ENCODE data around the gene FSTL4. TPM values are rescaled to one million over a fixed set of nuclear protein-coding genes. Genes with fewer than 3 reads are reported as not detected.

FSTL4 gene
- total RNA-seq, 1 donor from 2014 or later = not detected

DNA sequence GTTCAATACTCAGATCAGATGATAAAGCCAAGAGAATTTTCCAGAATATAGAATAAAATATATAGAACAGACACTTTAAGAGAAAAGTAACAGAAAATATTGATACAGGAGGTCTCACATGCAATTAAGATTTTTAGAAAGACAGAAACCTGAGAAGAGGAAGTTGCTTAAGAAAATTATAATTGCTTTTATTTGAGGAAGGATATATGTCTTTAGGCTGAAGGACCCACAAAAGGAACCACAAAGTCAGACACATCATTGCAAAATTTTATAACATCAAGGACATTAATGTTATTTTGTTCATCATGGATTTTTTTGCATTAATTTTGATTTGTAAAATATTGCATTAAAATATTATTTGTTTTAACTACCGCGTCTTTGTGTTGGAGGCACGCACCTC lies 141.5 kb downstream of the FSTL4 start:
- Histone ChIP-seq H3K27me3 (ENCODE audit: low read depth) (peaks cover 33% of the 10 kb centered on the region), H3K36me3 (no peaks in the 10 kb centered on the region), H3K9me3 (replicated peaks) (no peaks in the 10 kb centered on the region), H3K4me1 (peaks cover 14% of the 10 kb centered on the region), H3K27ac (replicated peaks) (no peak overlapping the region), H3K4me3 (no peak overlapping the region)
- intact Hi-C loops (cut with micrococcal nuclease) = no loop called here
- DNase-seq = no peak
- TF ChIP-seq, protein P1, sequence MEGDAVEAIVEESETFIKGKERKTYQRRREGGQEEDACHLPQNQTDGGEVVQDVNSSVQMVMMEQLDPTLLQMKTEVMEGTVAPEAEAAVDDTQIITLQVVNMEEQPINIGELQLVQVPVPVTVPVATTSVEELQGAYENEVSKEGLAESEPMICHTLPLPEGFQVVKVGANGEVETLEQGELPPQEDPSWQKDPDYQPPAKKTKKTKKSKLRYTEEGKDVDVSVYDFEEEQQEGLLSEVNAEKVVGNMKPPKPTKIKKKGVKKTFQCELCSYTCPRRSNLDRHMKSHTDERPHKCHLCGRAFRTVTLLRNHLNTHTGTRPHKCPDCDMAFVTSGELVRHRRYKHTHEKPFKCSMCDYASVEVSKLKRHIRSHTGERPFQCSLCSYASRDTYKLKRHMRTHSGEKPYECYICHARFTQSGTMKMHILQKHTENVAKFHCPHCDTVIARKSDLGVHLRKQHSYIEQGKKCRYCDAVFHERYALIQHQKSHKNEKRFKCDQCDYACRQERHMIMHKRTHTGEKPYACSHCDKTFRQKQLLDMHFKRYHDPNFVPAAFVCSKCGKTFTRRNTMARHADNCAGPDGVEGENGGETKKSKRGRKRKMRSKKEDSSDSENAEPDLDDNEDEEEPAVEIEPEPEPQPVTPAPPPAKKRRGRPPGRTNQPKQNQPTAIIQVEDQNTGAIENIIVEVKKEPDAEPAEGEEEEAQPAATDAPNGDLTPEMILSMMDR (IDR thresholded peaks at IDR 0.05; ENCODE audit: borderline replicate concordance) = no peak

DNA sequence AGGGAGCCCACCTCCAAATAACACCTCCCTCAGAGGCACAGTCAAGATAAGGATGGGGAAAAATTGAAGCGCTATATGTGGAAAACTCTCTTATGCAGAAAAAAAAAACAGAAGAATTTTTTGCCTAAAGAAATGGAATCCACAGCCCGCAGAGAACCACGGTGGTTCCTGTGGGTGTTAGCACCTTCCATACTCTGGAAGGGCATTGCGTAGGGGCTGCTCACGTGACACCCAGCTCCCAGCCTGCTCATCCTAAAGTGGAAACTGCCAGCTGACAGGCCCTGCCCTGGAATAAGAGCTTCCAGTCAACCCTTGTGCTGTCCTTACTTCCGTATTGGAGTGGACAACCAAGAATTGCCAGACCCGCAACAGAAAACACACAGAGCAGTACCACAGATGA lies 142.5 kb downstream of the FSTL4 start:
- TF ChIP-seq, protein P1 (IDR thresholded peaks at IDR 0.05; ENCODE audit: borderline replicate concordance) = no peak

DNA sequence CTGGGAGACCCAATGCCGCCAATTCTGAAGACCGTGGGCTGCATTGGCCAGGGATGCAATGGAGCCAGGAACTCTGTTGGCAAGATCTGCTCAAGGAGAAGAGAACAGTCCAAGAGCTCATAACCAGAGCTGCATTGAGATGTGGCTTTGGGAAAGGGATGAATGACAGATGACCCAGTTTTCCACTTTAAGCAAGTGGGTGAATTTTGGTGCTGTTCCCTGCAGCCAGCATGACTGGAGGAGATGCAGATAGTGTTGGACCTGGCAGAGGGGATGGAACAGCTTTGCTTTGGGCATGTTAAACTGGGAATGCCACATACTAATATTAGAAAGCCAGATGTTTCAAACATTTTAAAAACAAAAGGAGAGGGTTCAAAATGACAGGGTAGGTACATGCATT lies 143.1 kb downstream of the FSTL4 start:
- peaks cover 14% of the 10 kb centered on the region for H3K4me1 ChIP-seq
- peaks cover 17% of the 10 kb centered on the region for H3K27me3 ChIP-seq (ENCODE audit: low read depth)
- H3K4me3 ChIP-seq = no peak overlapping the region
- TF ChIP-seq, protein P1 (IDR thresholded peaks at IDR 0.05; ENCODE audit: borderline replicate concordance) = no peak
- intact Hi-C loops (cut with micrococcal nuclease) = no loop called here
- H3K9me3 ChIP-seq (replicated peaks) = no peaks in the 10 kb centered on the region
- DNase-seq = no peak
- H3K27ac ChIP-seq (replicated peaks) = no peak overlapping the region
- no peaks in the 10 kb centered on the region for H3K36me3 ChIP-seq

More for the DNA sequence above, 142.5 kb downstream of the FSTL4 start:
- Histone ChIP-seq H3K4me3 (no peak overlapping the region), H3K27ac (replicated peaks) (no peak overlapping the region), H3K9me3 (replicated peaks) (no peaks in the 10 kb centered on the region), H3K4me1 (peaks cover 14% of the 10 kb centered on the region), H3K27me3 (ENCODE audit: low read depth) (peaks cover 23% of the 10 kb centered on the region), H3K36me3 (no peaks in the 10 kb centered on the region)
- intact Hi-C loops (cut with micrococcal nuclease) = no loop called here
- no peak for DNase-seq

DNA sequence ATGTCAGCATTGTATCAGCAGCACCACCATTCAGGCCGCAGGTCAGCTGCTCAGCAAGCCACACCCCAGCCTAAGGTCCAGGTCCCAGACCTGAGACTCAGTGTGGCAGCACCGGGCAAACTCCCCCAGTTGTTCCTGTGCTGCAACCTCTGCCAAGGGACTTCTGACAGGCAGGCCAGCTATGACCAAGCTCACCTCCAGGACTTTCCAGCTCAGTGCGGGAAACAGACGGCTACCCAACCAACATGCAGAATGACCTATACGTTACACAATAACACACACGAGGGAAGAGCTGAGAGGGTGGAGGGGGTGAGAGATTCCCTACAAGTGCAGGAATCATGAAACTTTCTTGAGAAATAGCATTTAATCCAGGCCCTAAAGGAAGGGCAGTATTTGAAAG lies 143.7 kb downstream of the FSTL4 start:
- intact Hi-C loops (cut with micrococcal nuclease) = no loop called here
- no peak overlapping the region for H3K27ac ChIP-seq (replicated peaks)
- DNase-seq = no peak
- H3K9me3 ChIP-seq (replicated peaks) = no peaks in the 10 kb centered on the region
- peaks cover 14% of the 10 kb centered on the region for H3K4me1 ChIP-seq
- TF ChIP-seq, protein P1 (IDR thresholded peaks at IDR 0.05; ENCODE audit: borderline replicate concordance) = no peak
- H3K36me3 ChIP-seq = no peaks in the 10 kb centered on the region
- peaks cover 11% of the 10 kb centered on the region for H3K27me3 ChIP-seq (ENCODE audit: low read depth)
- no peak overlapping the region for H3K4me3 ChIP-seq

DNA sequence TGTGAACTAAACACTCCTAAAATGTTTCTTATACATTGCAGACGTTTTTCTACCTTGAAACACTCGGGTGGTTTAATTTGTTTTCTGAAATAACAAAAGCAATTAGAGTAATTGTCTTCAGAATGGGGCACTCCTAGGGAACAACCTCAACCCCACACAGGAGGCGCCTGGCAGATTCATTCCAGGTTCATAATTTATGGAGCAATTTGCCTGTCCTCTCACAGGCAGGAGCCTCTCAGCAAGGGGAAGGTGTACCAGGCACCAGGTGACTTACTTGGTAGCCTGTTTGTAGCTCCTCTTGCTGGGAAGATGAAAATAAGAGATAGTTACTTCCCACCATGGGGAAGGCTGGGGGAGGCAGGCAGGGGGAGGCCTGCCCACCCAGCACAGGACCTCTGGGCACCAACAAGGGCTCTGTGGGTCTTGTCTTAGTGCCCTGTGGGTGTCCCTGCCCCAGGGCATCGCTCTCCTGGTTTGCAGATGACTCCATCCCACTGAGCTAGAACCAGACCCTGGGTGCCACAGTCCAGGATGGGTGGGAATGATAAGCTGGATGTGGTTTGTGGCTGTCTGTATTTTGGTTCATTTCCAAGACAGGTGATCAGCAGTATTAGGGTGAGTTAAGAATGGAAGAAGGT lies 144.4 kb downstream of the FSTL4 start:
- intact Hi-C loops (cut with micrococcal nuclease) = no loop called here
- no peak for DNase-seq
- Histone ChIP-seq H3K4me1 (peaks cover 14% of the 10 kb centered on the region), H3K27ac (replicated peaks) (no peak overlapping the region), H3K36me3 (no peaks in the 10 kb centered on the region), H3K27me3 (ENCODE audit: low read depth) (peaks cover 4% of the 10 kb centered on the region), H3K9me3 (replicated peaks) (no peaks in the 10 kb centered on the region), H3K4me3 (no peak overlapping the region)
- TF ChIP-seq, protein P1 (IDR thresholded peaks at IDR 0.05; ENCODE audit: borderline replicate concordance) = no peak
